SH-SY5Y (cell line): ENCODE measurements around the gene PGAP3.

ENCODE experiments used
- GATA2 ChIP-seq: IDR thresholded peaks from 2 replicates; pipeline ENCODE4 v1.6.1; 2011; ENCODE audit warnings: mild to moderate bottlenecking, low read depth, low read length
- GATA3 ChIP-seq: IDR thresholded peaks from 2 replicates; pipeline ENCODE4 v1.6.1; 2011; ENCODE audit warnings: low read depth, mild to moderate bottlenecking, low read length, moderate library complexity

- no peak for TF ChIP-seq GATA2
- TF ChIP-seq GATA3 = no peak
Observed at GRCh38 chr17:39623356-39623950, 64.4 kb downstream of the PGAP3 start.
